Measurements from ENCODE around the gene PIGU.

Gene PIGU

DNA sequence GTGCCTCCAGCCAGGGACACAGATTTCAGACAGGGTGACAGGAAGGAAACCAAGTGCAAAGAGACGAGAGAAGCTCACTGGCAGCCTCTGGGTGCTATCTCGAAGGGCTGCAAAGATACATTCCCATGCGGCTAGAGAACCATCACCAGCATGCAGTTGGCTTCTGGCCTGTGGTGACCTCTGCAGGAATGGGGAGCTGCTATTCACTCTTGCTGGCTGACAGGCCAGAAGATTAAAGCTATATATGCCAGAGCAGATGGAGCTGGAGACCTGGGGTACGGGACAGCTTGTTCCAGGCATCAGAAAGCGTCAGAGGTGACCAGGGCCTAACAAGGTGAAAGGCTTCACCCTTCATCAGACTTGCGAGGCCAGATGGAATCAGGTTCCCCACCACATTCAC is 98.4 kb downstream of the PIGU start:
- DNase-seq (ENCODE audit: low read depth) = no peak

DNA sequence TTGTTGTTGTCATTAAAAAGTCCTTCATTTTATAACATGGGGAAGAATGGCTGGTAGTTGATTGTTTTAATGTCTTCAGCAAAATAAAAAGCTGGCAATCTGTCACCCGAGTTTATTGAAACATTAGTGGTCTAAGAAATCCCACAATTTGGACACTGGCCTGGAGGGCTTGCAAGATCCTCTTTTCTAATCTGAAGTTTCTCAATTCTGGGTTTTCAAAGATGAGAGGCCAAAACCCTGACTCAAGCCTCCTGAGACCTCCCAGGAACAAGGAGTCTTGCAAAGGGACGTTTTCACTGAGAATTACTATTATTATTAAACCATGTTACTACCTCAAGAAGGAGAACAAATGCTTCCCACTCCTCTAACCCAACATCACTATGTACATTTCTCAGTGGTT is 98.9 kb downstream of the PIGU start:
- DNase-seq (ENCODE audit: low read depth) = no peak

DNA sequence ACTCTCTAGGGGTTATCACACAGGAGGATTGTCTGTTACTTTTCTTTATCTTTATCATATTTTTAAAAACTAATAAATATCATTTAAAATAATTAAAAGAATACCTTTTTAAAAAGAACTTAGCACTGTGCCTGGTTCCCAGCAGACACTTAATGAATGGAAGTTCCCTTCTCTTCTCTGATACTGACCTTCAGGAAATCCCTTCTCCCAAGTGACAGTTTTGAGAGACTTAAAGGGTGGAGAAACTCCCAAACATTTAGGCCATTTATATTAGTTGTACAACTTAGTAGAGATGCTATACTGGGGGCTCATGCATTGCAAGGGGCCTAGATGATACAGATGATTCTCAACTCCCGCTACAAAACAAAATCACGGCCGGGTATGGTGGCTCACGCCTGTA is 99.8 kb downstream of the PIGU start:
- no peak for DNase-seq (ENCODE audit: low read depth)

DNA sequence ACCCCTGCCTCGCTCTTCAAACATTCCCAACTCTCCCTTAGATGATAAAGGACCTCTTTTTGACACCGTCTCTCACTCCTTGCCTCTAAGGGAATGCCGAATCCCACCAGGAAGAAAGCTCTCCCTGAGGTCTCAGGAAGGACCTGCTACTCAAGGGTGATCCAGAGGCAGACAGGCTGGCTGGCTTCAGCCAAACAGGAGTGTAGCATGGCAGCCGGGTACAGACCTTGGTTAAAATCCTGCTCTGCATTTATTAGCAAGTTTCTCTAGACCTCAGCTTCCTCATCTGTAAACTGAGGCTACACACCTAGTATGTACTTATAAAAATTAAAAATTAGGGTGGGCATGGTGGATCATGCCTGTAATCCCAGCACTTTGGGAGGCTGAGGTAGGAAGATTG is 101.1 kb downstream of the PIGU start:
- DNase-seq (ENCODE audit: low read depth) = no peak

DNA sequence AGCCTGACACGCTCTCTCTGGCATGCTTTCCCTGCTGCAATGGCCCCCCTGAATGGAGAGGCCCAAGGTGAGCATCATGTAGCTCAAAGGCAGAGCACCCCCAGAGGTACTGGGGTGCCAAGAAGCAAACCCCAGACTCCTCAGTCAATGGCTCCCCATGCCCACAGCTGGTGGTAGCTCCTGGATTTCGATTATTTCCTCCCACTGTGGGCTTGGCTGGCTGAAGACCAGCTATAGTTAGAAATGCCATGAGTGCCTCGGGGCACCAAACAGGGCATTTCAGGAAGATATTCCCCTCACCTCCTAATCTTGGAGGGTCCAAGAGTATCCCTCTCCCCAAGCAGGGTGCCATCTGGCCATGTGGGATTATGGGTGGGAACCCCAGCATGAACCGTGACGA is 101.6 kb downstream of the PIGU start:
- DNase-seq (ENCODE audit: low read depth) = no peak

DNA sequence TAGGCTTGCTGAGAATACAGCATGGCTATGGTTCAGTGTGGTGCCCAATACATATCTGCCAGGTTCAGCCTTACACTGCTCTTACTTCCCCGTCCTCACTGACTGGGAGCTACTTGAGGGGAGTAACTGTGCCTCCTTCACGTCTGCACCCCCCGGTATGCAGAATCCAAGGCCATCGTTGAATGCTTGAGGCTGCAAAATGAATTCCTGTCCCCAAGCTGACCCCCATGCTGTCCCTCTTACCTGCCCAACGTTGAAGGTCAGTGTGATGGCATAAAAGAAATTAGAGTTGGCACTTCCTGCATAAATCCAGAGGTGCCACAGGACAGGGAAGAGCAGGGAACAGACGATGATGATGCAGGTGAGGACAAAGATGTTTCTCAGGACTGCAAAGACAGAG is 102.0 kb downstream of the PIGU start:
- DNase-seq (ENCODE audit: low read depth) = no peak

DNA sequence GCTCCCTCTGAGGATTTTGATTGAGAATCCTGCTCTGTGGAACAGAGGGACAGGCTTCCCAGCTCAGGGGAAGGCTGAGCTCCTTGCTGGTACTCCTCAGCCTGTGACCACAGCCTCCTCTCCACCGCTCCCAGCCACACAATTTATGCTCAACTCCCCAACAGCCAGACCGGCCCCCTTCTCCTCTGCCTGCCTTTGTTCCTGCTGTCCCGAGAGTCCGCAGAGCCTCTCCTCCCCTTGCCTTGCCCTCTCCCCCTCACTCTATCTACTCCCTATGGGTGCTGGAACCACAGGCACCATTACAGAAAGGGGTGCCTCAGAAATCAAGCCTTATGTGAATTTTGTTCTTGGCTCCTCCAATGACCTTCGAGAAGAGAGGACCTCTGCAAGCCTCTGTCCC is 102.5 kb downstream of the PIGU start:
- DNase-seq (ENCODE audit: low read depth) = no peak

DNA sequence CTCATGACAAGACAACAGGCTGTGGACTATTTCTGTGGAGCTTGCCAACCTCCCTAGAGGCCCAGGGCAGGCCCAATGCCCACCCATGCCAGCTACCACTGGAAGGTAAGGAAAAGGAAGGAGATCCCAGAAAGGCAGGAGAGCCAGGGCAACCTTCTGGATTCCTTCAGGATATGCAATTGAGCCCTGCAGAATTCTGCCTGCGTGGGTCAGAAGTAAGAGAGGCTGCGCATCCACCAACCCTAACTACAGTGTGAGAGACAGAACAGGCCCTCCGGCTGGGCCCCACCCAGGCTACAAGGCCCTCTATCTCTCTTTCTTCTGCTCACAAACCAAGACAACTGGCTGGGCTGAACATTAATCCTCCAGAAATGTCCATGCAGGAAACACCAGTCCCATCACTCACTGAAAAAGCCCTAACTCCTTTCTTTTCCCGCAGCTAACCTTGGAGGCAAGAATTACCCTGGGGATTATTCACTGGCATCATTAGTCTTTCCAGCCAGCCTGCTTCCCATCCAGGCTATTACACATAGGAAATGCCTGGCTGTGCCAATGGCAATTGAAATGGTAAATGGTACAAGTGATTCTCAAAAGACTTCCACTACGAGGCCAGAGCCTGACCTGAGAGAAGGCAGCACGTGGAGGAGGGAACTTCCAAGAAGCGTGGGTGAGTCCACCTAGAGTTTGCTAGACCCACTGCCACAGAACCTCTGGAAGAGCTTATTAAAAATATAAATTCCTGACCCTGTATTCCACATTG is 103.2 kb downstream of the PIGU start:
- DNase-seq (ENCODE audit: low read depth) = no peak

DNA sequence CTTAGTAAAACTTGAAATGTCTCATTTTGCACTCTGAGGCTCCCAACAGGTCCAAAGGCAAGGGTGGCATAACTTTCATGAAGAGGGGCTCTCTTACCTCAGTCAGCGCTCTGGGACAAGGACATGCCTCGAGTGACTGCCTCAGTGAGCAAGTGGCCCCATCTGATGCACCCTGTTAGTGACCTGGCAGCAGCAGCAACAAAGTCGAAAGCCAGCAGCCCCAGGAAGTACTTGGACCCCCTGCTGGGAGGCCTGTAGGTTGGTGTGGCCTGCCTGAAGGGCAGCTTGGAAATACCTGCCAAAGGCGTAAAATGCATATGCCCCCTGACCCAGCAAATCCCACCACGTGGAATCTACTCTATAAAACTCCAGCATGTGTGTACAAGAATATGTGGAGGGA is 105.1 kb downstream of the PIGU start:
- DNase-seq (ENCODE audit: low read depth) = no peak

DNA sequence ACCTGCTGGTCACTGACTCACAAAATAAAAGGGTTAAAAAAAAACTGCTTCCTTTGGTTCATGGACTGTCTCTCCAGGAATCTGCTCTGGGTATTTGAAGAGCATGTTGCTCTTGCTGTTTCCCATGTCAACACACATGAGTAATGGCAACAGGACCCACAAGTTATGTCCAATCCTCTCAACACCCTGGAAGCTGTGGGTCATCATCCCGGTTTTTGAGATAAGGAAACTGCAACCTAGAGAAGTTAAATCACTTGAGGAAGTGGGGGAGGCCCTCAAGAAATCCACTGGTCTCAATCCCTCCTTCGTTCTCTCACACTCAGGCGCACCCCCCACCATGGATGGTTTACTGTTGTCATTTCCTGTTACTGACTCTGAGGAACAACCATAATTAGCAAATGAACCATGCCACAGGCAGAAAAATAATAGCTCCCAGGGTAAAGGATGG is 106.0 kb downstream of the PIGU start:
- no peak for DNase-seq (ENCODE audit: low read depth)

DNA sequence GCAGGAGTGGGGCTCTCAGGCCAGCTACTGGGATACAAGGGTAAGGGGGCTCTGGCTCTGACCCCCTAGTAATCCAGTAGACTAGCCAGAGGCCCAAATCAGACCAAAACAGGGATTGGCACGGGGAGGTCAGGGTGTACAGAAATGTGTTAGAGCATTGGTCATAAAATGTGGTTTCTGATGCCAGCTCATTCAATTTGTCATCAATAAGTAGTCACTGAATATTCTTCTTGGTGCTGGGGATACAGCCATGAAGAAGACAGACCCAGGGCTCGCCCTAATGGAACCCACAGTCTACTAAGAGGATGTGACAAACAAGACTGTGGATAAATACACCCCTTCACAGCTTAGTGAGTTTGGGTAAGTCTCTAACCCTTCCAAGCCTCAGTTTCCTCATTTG is 107.3 kb downstream of the PIGU start:
- no peak for DNase-seq (ENCODE audit: low read depth)

DNA sequence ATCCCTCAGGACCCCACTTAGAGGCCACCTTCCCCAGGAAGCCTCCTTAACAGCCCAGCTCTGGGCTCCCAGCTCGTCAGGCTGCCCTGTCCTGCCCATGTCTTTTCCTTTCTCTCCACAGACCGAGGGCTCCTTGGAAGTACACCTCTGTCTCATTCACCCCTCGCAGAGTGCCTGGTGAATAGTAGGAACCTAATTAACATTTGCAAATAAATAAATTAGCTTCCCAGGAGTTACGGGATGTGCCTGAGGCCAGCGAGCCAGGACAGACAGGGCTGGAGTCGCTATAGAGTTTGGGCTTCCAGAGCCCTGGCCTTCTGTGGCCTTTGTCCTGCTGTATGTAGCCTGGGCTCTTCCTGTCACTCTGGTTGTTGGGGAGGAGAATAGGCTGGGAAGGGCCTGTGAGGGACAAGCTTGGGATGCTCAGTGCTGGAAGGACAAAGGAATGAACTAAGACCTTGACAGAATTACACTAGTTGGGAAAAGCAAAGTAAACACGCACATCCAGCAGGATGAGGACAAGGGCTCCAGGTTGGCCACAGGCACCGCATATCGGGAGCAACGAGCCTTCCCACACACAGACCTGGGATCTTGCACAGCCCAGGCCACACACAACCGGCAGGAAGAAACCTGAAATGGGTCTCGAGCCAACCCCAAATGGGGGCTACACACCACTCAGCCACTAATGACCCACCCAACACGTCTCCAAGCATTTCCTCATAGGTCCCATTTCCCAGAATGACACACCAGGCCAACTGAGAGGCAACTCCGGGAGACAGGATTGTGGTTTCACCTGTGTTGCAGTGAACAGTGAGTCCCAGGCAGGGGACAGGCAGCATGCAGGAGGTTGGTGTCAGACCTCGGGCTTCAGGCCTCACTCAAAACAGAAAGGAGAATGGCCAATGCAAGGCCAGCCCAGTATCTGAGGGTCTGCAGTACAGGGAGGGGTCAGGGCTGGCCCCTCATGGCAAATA is 108.7 kb downstream of the PIGU start:
- DNase-seq (ENCODE audit: low read depth) = no peak

DNA sequence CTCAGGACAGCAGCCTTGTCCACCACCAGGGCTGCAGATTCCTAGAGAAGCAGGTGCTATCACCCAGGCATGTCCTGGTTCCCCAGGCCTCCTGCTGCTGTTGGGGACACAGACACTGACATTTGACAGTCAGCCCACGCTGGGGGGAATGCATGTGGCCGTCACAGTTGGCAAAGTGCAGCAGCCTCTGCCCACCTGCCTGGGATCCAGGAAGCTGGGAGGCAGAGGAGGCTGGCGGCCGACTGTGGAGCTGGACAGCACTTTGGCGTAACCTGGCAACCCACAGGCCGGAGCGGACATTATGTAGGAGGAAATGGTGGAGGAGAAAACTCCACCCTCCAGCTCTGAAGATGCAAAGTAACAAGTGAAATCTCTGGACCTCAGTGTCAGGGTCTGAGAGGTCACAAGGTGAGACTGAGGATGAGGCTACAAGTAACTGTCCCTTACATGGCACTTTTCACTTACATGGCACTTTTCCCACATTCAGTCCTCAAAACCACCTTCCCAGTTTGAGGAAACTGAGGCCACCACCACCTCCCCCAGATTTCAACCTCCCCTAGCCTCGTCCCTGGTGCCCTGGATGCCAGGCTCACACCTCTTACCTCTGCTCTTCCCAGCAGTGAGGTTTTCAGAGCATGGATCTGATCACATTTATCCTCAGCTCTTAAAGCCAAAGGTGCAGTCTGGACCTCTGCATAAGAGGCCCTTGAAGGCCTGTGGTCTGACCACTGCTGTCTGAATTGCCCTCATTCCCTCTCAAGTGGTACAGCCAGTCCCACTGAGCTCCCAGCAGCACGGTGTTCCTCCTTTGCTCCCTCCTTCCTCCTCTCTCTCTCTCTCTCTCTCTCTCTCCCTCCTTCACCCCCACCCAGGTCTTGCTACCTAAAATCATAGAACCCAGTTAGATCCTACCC is 109.7 kb downstream of the PIGU start:
- no peak for DNase-seq (ENCODE audit: low read depth)

DNA sequence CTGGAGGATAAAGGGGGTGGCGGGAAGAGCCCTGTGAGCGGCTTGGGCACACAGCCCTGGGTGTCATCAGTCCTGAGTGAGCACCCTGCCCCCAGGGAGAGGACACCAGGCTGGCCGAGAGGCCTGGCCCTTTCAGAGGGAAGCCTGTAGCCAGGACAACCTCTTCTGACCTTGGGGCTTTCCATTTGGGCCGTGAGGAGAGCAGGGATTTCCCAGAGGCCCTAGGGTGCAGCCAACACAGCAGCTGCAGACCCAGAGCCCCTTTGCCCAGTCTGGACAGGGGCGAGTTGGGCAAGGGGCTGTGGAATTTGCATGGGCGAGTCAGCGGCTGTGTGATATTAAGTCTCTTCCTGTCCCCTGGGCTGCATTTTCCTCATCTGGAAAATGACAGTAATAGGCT is 112.1 kb downstream of the PIGU start:
- no peak for DNase-seq (ENCODE audit: low read depth)

DNA sequence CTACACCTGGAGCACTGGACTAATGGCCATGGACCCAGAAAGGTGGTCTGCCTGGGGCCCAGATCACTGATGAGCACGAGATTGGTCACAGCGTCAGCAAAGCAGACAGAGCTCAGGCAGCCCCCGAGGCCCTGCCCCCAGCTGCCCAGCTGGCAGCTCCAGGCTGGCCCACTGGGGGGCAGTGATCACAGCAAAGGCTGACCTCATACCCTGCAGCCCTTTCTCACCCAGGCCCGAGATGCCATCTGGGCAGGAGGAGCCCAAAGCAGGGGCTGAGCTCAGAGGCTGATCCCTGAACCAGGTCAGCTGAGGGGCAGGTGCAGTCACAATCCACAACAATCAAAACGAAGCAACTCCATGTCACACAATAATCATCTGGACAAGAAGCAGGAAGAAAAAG is 114.3 kb downstream of the PIGU start:
- no peak for DNase-seq (ENCODE audit: low read depth)

DNA sequence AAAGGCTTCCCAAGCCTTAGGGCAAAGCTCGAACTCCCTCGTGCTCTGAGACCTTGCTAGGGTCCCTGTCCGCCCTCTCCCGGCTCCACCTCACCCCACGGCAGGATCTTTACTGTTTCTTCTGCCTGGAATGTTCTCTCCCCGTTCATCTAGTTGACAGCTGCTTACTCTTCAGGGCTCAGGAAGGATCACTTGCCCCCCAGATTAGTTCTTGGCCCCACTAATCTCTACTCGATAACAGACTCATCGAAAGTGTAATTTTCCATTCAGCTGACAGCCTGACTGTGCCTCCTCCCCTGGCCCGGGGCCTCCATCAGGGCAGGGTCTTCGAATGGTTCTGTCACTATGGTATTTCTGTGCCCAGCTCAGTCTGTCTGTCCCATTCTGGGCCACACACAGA is 115.2 kb downstream of the PIGU start:
- DNase-seq (ENCODE audit: low read depth) = no peak

DNA sequence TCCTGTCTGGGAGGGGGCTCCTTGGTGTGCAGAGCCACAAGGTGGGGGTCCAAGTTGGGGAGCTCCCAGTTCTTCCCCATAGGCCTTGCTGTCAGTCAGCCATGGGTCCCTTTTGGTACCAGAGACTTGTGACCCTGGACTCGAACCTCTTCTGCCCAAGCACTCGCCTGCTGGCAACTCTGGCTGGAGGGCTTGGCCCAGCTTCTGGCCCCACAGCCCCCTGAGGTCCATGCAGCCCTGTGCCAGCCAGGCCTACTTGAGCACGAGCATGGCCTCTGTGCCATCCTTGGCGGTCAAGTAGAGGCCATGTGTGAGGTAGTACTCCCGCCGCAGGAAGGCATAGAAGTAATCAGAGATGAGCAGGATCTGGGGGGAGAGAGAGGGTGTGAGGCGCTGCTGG is 116.3 kb downstream of the PIGU start:
- DNase-seq (ENCODE audit: low read depth) = no peak

DNA sequence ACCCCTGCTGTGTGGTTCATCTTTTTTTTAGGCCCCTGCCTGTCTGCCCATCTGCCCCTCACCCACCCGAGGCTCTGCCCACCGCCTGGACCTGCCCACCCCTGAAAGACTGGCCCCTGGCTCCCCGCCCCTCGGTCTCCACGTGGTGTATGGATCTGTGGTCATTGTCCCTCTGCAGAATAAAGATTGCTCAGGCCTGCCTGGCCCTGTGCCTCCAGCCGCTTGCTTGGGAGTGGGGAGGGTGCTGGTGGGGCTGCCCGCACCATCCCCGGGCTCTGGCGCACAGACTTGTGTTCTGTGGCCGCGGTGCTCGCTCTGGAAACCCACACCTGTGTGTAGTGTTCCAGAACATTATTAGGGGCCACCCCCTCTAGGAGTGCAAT is 116.8 kb downstream of the PIGU start:
- DNase-seq (ENCODE audit: low read depth) = no peak

DNA sequence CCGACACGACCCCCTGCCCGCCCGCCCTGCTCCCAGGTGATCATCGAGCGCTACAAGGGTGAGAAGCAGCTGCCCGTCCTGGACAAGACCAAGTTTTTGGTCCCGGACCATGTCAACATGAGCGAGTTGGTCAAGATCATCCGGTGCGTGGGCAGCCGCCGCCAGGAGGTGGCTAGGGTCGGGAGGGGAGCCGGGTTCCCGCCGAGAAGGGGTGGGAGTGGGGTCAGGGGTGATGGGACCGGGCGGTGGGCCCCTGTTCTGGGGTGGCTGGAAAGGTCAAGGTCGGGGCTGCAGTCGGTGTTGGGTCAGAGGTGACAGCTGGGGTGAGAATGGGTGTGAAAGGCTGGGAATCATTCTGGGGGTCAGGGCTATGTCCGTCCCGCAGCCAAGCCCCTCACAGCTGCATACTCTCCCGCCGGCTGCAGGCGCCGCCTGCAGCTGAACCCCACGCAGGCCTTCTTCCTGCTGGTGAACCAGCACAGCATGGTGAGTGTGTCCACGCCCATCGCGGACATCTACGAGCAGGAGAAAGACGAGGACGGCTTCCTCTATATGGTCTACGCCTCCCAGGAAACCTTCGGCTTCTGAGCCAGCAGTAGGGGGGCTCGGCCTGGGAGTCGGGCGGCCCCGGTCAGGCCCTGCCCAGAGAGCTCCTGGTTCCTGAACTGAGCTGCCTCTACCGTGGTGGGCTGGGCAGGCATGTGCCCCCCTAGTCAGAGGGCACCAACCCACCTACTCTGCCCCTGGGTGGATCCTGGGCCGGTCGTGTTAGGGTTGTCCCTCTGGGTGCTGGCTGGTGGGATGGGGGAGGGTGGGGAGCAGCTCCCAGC is 117.4 kb downstream of the PIGU start:
- no peak for DNase-seq (ENCODE audit: low read depth)

DNA sequence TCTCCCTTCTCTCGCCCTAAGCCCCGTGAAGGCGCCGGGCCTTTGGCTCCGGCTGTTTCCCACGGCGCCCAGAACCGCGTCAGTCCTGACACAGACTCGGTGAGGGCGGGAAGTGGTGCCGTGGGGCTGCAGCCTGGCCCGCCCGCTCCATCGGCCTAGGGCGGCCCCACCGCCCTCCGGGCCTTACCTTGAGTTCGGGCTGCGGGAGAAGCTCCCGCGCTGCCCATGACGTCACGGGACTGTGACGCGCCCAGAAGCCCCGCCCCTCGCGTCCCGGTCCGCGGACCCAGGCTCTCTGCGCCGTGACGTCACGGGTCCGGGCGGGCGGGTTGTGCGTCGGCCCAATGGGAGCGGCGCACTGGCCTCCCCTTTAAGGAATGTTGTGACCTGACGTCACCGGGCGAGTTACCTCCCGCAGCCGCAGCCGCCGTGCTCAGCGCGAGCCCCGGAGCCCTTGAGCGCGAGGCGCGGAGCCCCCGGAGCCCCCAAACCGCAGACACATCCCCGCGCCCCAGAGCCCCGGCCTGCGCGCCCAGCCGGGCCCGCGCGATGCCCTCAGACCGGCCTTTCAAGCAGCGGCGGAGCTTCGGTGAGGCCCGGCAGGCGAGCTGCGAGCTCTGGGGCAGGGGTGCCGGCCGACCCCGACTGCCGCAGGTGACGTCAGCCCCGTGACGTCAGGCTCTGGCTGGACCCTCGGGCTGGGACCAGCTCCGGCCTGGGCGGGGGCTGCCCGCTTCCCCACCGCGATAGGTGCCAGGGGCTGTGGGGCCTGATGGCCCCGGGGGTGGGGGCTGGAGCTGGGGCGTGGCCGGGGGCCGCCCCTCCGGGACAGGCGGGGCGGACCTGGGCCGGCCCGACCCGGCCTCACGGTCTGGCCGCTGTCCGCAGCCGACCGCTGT is 118.3 kb downstream of the PIGU start, which contains the start of gene MAP1LC3A:
Gene MAP1LC3A, plus strand, starts transcription at position 399 of the 899 bp plus-strand sequence. Its CDS starts 151 bp downstream, at position 550.
- peak; percentile 91 for DNase-seq (ENCODE audit: low read depth)

Measured in activated T-helper 9 cell treated with anti-CD3 and anti-CD28 coated beads, Interleukin-2, amount 50 U/mL, for 16 hours (primary cell).